ENCODE data around the gene CEL.

- TF ChIP-seq, protein P1, sequence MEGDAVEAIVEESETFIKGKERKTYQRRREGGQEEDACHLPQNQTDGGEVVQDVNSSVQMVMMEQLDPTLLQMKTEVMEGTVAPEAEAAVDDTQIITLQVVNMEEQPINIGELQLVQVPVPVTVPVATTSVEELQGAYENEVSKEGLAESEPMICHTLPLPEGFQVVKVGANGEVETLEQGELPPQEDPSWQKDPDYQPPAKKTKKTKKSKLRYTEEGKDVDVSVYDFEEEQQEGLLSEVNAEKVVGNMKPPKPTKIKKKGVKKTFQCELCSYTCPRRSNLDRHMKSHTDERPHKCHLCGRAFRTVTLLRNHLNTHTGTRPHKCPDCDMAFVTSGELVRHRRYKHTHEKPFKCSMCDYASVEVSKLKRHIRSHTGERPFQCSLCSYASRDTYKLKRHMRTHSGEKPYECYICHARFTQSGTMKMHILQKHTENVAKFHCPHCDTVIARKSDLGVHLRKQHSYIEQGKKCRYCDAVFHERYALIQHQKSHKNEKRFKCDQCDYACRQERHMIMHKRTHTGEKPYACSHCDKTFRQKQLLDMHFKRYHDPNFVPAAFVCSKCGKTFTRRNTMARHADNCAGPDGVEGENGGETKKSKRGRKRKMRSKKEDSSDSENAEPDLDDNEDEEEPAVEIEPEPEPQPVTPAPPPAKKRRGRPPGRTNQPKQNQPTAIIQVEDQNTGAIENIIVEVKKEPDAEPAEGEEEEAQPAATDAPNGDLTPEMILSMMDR (IDR thresholded peaks at IDR 0.05): no peak
- no peak for TF ChIP-seq POLR2A (IDR thresholded peaks at IDR 0.05)
Observed at GRCh38 chr9:133014696-133015095, 47.1 kb upstream of the CEL start.
